CD4-positive, alpha-beta T cell treated with Interleukin-21 for 1 hour (primary cell): ENCODE results near the gene RAB5B.
"Not testable (repeated sequence)": the region's sequence is repeated elsewhere in the genome, so short reads cannot be mapped to it uniquely, and the experiment has no call there.

Experiments
- DNase-seq: peaks from one replicate; pipeline ENCODE4 v3.0.0-alpha.2; 2020

RAB5B gene

DNA sequence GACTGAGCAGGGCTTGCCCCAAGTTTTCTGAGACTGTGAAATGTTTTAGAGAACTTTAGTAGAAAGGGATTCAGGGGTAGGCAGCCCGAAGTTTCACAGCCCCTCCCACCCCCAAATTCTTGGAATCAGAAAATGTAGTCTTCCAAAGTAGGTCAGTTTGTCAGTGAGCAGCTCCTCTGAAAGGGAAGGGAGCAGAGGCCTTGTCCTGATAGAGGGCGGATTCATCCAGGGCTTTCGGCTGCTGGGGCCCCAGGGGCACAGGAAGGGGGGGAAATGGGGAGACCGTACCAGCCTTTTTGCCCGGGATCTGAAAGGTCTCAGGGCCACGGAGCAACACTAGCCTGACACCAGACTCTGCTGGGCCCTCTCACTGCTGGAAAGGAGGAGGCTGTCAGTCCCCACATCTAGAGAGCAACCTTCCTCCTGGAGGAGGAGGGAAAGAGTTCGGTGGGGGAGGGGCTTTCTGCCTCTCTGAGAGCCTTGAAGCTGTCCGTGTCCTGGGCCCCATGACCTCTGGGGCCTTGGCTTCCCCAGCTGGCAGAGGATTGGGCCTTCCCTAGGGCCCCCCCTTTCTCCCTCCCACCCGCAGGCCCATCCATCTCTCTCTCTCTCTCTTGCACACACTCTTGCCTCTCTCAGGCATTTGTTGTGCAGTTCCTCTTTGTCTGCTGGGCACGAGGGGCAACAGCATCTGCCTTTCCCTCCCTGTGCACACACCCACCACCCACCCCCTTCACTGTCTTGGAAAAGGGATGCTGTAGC is 46.7 kb downstream of the RAB5B start, which contains the start of gene IKZF4:
Gene IKZF4 (plus strand): TSS at position 621 of the 762 bp plus-strand sequence. CDS start 451 bp downstream, outside the sequence.
- DNase-seq = peak; percentile 25

DNA sequence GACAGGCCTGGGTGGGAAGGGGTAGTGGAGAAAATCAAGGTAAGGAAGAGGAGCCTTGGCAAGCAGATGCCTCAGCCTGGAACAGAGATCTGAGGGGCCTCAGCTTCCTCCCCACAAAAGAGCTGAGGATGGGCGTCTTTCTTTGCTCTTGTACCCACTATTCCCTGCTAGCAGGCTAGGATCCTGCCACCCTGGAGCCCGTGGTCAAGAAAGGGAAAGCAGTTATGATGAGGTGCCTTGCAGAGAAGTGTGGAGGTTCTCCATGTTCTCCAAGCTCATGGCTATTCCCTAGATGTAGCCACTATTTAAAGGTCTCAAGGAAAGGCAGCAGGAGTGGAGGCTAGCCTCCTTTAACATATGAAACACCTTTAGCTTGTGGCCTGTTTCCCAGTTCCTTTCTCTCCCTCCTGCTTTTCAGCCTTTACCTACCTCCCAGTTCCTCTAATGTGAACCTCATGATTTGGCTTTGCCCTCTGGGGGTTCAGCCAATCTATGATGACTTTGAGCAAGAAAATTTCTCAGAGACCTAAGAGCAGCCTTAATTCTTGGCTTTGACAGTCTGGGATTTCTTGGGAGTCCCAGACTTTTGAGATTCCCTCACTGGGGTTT is 48.1 kb downstream of the RAB5B start:
- no peak for DNase-seq

GRCh38 chr12:56028511-56029165 is 54.8 kb downstream of the RAB5B start:
- DNase-seq = no peak

DNA sequence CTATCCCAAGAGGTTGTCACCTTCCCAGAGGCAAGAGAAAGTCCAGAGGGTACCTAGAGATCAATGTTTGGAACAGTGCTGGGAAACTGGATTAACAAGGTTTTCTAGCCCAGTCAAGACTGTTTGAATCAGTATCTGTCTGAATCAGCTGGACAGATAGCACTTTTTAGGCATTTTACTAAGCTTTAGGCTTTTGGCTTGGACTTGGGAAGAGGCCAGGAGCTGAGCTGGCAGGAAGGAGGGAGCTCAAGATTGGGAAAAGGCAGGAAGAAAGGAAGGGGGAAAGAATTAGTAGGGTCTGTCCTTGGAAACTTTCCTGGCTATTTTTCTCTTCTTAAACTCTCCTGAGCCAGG is 55.3 kb downstream of the RAB5B start:
- no peak for DNase-seq

- peak; percentile 63 for DNase-seq
These were observed 55.9 kb downstream of the RAB5B start for GRCh38 chr12:56029666-56030293.

DNA sequence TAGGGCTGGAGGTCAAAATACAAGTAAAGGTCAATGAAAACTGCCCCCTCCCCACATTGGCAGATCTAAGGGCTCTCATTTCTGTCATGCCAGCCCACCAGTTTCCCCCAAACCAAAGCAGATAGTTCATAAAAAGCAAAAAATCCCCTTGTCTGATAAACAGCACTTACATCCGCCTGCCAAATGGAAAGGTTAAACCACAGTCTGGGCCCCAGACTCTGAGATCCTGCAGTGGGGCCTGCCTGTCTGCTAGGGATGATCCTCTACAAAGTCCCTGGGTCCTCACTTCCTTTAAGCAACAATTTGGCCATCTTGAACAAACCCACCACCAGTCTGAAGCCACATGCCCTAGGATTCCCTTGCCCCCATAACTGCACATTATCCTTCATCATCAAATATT is 58.1 kb downstream of the RAB5B start:
- peak; percentile 26 for DNase-seq

GRCh38 chr12:56034586-56035332 is 60.9 kb downstream of the RAB5B start:
- DNase-seq = peak; percentile 44

- DNase-seq = no peak
These were observed 63.3 kb downstream of the RAB5B start for GRCh38 chr12:56037161-56037560.

DNA sequence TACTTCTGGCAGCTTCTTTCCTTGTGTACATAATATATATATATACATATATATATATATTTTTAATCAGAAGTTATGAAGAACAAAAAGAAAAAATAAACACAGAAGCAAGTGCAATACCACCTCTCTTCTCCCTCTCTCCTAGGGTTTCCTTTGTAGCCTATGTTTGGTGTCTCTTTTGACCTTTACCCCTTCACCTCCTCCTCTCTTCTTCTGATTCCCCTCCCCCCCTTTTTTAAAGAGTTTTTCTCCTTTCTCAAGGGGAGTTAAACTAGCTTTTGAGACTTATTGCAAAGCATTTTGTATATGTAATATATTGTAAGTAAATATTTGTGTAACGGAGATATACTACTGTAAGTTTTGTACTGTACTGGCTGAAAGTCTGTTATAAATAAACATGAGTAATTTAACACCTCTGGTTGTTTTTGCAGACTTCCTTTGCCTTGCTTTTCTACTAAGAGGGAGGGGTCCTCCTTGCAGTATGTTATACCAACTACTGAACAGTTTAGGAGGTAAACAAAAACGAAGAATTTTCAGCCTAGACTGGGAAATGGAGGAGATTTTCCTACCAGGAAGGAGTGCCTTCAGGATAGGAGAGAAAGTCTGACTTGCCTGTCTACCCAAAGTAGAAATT is 64.3 kb downstream of the RAB5B start:
- no peak for DNase-seq

DNA sequence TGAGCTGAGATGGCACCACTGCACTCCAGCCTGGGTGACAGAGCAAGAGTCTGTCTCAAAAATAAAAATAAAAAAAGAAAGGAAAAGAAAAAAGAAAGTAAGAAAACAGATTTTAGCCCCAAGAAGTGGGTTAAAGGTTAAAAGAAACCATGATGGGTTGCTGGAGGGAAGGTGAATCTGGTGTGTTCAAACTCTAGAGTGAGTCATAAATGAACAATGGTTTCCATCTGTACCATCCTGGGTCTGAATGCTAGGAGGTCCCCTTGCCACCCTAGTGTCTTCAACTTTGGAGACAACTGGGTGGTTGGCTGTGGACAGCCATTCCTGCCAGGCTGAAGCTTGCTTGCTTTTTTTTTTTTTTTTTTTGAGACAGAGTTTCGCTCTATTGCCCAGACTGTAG is 66.3 kb downstream of the RAB5B start:
- no peak for DNase-seq

DNA sequence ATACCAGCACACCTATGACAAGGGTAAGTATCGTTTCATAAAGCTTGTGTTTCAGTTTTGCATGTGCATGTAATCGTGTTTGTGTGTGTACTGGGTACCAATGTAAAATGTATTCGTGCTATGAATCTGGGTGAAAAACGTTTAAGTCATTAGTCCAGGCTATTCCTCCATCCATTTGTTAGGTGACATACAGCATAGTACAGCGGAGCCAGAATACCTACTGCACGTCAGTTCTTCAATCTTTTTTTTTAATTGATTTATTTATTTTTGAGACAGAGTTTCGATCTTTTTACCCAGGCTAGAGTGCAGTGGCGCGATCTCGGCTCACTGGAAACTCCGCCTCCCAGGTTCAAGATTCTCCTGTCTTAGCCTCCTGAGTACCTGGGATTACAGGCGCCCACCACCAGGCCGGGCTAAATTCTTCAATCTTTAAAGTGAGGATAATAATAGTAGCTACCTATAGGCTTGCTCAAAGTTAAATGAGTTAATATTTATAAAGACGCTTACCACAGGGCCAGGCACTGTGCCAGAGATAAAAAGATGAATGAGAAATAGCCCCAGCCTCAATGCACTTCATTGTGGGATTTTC is 67.2 kb downstream of the RAB5B start:
- no peak for DNase-seq

- peak; percentile 98 for DNase-seq
These were observed 67.9 kb downstream of the RAB5B start, which contains the start of gene RPS26 for GRCh38 chr12:56041552-56042429. Gene RPS26, plus strand, starts transcription at chr12:56041918. Its CDS starts 249 bp downstream, at chr12:56042167.

DNA sequence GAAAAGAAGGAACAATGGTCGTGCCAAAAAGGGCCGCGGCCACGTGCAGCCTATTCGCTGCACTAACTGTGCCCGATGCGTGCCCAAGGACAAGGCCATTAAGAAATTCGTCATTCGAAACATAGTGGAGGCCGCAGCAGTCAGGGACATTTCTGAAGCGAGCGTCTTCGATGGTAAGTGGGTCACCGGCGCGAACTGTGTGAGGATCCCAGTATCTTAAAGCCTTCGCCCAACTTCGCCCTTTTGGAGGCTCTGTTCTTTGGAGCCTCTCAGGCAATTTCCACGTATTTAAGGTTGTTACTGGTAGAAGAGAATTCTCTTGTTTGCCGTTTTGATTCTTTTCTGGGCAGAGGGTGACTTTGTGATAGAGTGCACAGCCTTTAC is 68.5 kb downstream of the RAB5B start:
- not testable (repeated sequence) for DNase-seq

GRCh38 chr12:56042843-56043242 is 69.0 kb downstream of the RAB5B start:
- DNase-seq = no peak
